A549 treated with Hydrocortisone at 1 μM for 4 hours (cell line): ENCODE results near the gene PRAMEF26. TPM values are rescaled to one million over a fixed set of nuclear protein-coding genes. Genes with fewer than 3 reads are reported as not detected.

Experiments used
- total RNA-seq: library from RNA; stranded (reverse); fragments of 200-300 nt; extraction: Qiagen RNA extraction; gene quantifications from 5 replicates; pipeline ENCODE4 v1.2.3, GENCODE V29; 2022

The PRAMEF26 gene
- total RNA-seq: not detected in 5 replicates

DNA sequence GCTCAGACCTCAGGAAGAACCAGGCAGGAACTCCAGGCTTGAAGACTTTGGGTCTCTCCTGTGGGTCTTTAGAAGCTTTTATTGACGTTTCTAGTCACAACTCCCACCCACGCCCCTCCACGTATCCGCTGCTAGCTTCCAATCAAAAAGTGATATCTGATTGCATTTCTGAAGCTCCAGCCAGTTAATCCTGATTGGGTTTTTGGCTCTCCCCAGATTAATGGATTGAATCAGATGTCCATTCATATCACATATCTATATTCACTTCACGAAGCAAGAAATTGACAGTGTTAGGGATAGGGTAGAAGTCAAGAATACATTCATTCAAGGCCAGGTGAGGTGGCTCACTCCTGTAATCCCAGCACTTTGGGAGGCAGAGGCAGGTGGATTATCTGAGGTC is at the start of gene PRAMEF26:
Gene PRAMEF26 (minus strand): TSS at position 101 of the 400 bp plus-strand sequence. CDS start 2,914 bp downstream, outside the sequence.

DNA sequence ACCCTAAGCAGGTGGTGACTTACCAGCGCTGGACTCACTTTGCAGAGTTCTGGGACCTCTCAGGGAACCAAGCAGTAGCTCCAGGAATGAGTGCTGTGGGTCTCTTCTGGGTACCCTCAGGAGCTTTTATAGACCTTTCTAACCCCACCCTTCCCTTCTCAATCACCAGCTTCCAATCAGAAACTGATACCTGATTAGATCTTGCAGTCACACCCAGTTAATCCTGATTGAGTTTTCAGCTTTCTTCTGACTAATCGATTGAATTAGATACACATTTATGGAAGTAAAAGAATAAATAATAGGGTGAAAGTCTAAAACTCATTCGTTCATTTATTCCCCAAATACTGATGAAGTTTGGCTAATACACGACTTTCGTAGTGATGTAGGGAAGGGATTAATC is 45.5 kb upstream of the PRAMEF26 start, which contains the start of gene PRAMEF13:
Gene PRAMEF13 (minus strand): TSS at position 101 of the 400 bp plus-strand sequence. CDS start 1,820 bp downstream, outside the sequence.

DNA sequence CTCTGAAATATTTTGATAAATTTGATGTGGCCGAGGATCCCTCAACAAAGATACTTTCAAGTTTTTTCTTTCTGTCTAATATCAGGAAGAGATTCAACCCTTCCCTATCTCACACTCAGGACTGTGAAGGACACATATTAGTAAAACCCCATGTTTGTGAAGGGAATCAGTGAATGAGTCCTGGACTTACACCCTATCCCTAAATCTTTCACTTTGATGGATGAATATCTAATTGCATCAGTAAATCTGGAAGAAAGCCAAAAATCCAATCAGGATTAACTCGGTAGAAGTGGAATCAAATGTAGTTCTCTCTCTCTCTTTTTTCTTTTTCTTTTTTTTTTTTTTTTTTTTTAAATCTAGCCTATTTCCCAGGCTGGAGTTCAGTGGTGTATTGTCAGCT is 15.7 kb upstream of the PRAMEF26 start, which contains the start of gene PRAMEF9:
Gene PRAMEF9 (plus strand): TSS at position 301 of the 400 bp plus-strand sequence. CDS start 3,433 bp downstream, outside the sequence.

DNA sequence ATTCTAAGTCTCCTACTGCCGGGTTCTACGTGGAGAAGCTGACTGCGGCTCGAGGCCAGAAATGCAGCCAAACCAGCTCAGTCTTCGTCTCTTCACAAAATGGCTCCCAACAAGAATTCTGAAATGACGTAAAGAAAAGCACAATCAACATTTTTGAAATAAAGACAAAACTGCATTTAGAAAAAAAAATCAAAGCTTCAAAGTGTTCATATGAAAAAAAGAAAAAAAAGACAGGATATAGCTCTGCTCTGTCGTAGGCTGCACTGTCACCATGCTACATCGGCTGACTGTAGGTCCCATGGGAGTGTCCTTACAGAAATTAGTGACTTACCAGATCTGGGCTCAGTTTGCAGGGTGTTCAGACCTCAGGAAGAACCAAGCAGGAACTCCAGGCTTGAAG is 9.7 kb upstream of the PRAMEF26 start, which contains the start of gene HNRNPCL4:
Gene HNRNPCL4 (minus strand): TSS at position 101 of the 400 bp plus-strand sequence. CDS start 164 bp downstream, outside the sequence.

DNA sequence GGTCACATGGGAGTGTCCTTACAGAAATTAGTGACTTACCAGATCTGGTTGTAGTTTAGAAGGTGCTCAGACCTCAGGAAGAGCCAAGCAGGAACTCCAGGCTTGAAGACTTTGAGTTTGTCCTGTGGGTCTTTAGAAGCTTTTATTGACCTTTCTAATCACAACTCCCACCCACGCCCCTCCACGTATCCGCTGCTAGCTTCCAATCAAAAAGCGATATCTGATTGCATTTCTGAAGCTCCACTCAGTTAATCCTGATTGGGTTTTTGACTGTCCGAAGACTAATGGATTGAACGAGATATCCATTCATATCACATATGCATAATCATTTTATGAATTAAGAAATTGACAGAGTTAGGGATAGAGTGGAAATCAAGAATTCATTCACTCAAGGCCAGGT is 39.1 kb downstream of the PRAMEF26 start, which contains the start of gene HNRNPCL2:
Gene HNRNPCL2 (minus strand): TSS at position 101 of the 400 bp plus-strand sequence. CDS start 454 bp downstream, outside the sequence.

Other genes with a start within 250 kb of the PRAMEF26 start
- not detected in 5 replicates for gene PRAMEF7, start 239.4 kb downstream of the PRAMEF26 start, total RNA-seq
- gene PRAMEF6, start 208.4 kb downstream of the PRAMEF26 start, total RNA-seq: not detected in 5 replicates
- not detected in 5 replicates for gene PRAMEF27, start 99.4 kb downstream of the PRAMEF26 start, total RNA-seq
- not detected in 5 replicates for gene HNRNPCL3, start 95.2 kb downstream of the PRAMEF26 start, total RNA-seq
- not detected in 5 replicates for gene PRAMEF25, start 85.2 kb downstream of the PRAMEF26 start, total RNA-seq
- not detected in 5 replicates for gene HNRNPCL2, start 39.2 kb downstream of the PRAMEF26 start, total RNA-seq
- not detected in 5 replicates for gene HNRNPCL4, start 9.6 kb upstream of the PRAMEF26 start, total RNA-seq
- not detected in 5 replicates for gene PRAMEF9, start 15.8 kb upstream of the PRAMEF26 start, total RNA-seq
- 0.06 TPM in 1 of 5 replicates, not detected in the others for gene PRAMEF13, start 45.4 kb upstream of the PRAMEF26 start, total RNA-seq
- gene PRAMEF18, start 70.1 kb upstream of the PRAMEF26 start, total RNA-seq: not detected in 5 replicates
- not detected in 5 replicates for gene PRAMEF5, start 98.2 kb upstream of the PRAMEF26 start, total RNA-seq
- gene PRAMEF8, start 129.1 kb upstream of the PRAMEF26 start, total RNA-seq: not detected in 5 replicates
- not detected in 5 replicates for gene PRAMEF33, start 147.5 kb upstream of the PRAMEF26 start, total RNA-seq
- not detected in 5 replicates for gene PRAMEF15, start 159.6 kb upstream of the PRAMEF26 start, total RNA-seq
- not detected in 5 replicates for gene PRAMEF14, start 191.1 kb upstream of the PRAMEF26 start, total RNA-seq
- not detected in 5 replicates for gene PRAMEF19, start 215.9 kb upstream of the PRAMEF26 start, total RNA-seq
- not detected in 5 replicates for gene PRAMEF17, start 233.6 kb upstream of the PRAMEF26 start, total RNA-seq